Measurements from ENCODE around the gene ACMSD.

Gene ACMSD

GRCh38 chr2:134919341-134920210 lies 81.2 kb downstream of the ACMSD start:
- H3K4me3 ChIP-seq (ENCODE audit: low read length) = peak overlapping the region; percentile 98
- H3F3A ChIP-seq (ENCODE audit: insufficient read depth, low read length) = peaks cover 21% of the 10 kb centered on the region
- TF ChIP-seq CTCF (IDR thresholded peaks at IDR 0.05; ENCODE audit: low read length) = no peak
- TF ChIP-seq EZH2 (optimal IDR thresholded peaks at IDR 0.05; ENCODE audit: low read depth, low read length) = no peak
- no peak for TF ChIP-seq EZH2phosphoT487 (IDR thresholded peaks at IDR 0.05; ENCODE audit: low read length)
- H3K27ac ChIP-seq (ENCODE audit: low read length) = peak overlapping the region; percentile 95
- H2AFZ ChIP-seq (ENCODE audit: low read length) = peak overlapping the region; percentile 79
- H3K4me1 ChIP-seq (ENCODE audit: low read length) = peaks cover 16% of the 10 kb centered on the region
- DNase-seq = peak; percentile 34
- H3K9me2 ChIP-seq (replicated peaks; ENCODE audit: insufficient read depth, low read length) = no peaks in the 10 kb centered on the region
- H3K27me3 ChIP-seq (replicated peaks; ENCODE audit: insufficient read depth, low read length) = no peaks in the 10 kb centered on the region
- H3K9me3 ChIP-seq (replicated peaks; ENCODE audit: insufficient read depth, low read length) = no peaks in the 10 kb centered on the region
- H3K79me2 ChIP-seq (ENCODE audit: low read length) = peaks cover 67% of the 10 kb centered on the region
- peaks cover 28% of the 10 kb centered on the region for H4K20me1 ChIP-seq (ENCODE audit: insufficient read depth, low read length)
- H3K36me3 ChIP-seq (replicated peaks; ENCODE audit: insufficient read depth, low read length) = no peaks in the 10 kb centered on the region; the same call in 1 of the 2 replicates
- peak overlapping the region; percentile 44 for H3K4me2 ChIP-seq (ENCODE audit: low read depth, low read length)
- peak overlapping the region; percentile 98 for H3K9ac ChIP-seq (ENCODE audit: low read length)

DNA sequence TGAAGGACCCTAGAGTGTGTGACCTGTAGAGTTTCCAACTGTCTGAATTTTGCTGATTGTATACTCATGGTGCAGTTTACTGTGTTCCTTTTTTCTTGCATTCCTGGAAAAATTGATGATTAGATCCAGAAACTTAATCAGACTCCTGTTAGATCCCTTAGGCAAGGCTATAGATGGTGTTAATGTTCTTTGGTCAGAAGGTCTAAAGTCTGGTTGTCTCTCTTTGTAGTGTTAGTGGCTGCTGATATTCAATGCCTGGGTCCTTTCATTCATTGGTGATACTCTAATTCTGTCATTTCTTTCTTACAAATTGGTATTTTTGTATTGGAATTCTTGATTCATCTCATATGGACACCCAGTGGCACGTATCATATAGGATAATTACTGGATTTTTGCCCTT lies 86.5 kb downstream of the ACMSD start:
- H3K9me3 ChIP-seq (replicated peaks; ENCODE audit: insufficient read depth, low read length) = no peaks in the 10 kb centered on the region
- no peak overlapping the region for H3K4me2 ChIP-seq (ENCODE audit: low read depth, low read length)
- no peaks in the 10 kb centered on the region for H3K9me2 ChIP-seq (replicated peaks; ENCODE audit: insufficient read depth, low read length)
- no peaks in the 10 kb centered on the region for H3F3A ChIP-seq (ENCODE audit: insufficient read depth, low read length)
- H3K36me3 ChIP-seq (replicated peaks; ENCODE audit: insufficient read depth, low read length) = no peaks in the 10 kb centered on the region; the same call in 1 of the 2 replicates
- no peak for DNase-seq
- no peaks in the 10 kb centered on the region for H3K27me3 ChIP-seq (replicated peaks; ENCODE audit: insufficient read depth, low read length)
- TF ChIP-seq EZH2 (optimal IDR thresholded peaks at IDR 0.05; ENCODE audit: low read depth, low read length) (no peak), EZH2phosphoT487 (IDR thresholded peaks at IDR 0.05; ENCODE audit: low read length) (no peak), CTCF (IDR thresholded peaks at IDR 0.05; ENCODE audit: low read length) (no peak)
- no peak overlapping the region for H2AFZ ChIP-seq (ENCODE audit: low read length)
- peaks cover 73% of the 10 kb centered on the region for H4K20me1 ChIP-seq (ENCODE audit: insufficient read depth, low read length)
- peaks cover 13% of the 10 kb centered on the region for H3K4me1 ChIP-seq (ENCODE audit: low read length)
- H3K9ac ChIP-seq (ENCODE audit: low read length) = no peak overlapping the region
- peaks cover 100% of the 10 kb centered on the region for H3K79me2 ChIP-seq (ENCODE audit: low read length)
- H3K27ac ChIP-seq (ENCODE audit: low read length) = no peak overlapping the region
- H3K4me3 ChIP-seq (ENCODE audit: low read length) = no peak overlapping the region

DNA sequence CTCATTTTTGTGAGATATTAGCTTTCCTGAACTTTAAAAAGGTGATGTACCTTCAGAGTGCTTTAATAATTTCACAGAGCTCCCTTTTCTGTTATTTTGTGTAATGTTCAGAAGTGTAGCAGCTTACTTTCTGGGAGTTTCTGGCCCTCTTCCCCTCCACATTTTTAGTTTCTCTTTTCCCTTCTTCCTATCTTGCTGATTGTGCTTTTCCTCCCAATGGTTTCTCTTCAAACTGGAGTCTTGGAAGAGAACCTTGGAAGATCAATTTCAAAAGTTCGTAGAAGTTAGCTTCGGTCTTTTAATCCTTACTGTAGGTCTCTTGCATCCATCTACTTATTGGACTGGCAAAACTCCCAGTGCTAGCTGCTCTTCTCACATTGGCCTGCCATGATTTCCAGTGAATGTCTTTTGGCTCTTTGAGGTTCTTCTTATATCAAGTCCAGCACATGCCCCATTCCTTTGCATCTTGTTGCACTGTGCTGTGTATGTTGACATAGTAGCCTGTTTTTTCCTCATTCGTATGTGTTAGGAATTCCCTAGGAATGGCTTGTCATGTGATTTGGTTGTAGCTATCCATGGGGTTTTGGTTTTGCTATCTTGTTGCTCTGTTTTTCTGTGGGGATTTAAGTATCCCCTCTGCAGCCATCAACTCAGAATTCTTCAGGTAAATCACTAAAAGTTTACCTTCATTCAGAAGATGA lies 88.0 kb downstream of the ACMSD start:
- TF ChIP-seq EZH2 (optimal IDR thresholded peaks at IDR 0.05; ENCODE audit: low read depth, low read length) = no peak
- TF ChIP-seq CTCF (IDR thresholded peaks at IDR 0.05; ENCODE audit: low read length) = no peak
- no peak for TF ChIP-seq EZH2phosphoT487 (IDR thresholded peaks at IDR 0.05; ENCODE audit: low read length)
- Histone ChIP-seq H3K9me3 (replicated peaks; ENCODE audit: insufficient read depth, low read length) (no peaks in the 10 kb centered on the region), H2AFZ (ENCODE audit: low read length) (no peak overlapping the region), H3K27me3 (replicated peaks; ENCODE audit: insufficient read depth, low read length) (no peaks in the 10 kb centered on the region), H3K79me2 (ENCODE audit: low read length) (peaks cover 100% of the 10 kb centered on the region), H3K36me3 (replicated peaks; ENCODE audit: insufficient read depth, low read length) (no peaks in the 10 kb centered on the region; the same call in 1 of the 2 replicates), H3K9me2 (replicated peaks; ENCODE audit: insufficient read depth, low read length) (no peaks in the 10 kb centered on the region), H3K27ac (ENCODE audit: low read length) (no peak overlapping the region), H3F3A (ENCODE audit: insufficient read depth, low read length) (no peaks in the 10 kb centered on the region), H3K4me1 (ENCODE audit: low read length) (peaks cover 4% of the 10 kb centered on the region; the same call in 1 of the 2 replicates), H3K9ac (ENCODE audit: low read length) (no peak overlapping the region), H3K4me3 (ENCODE audit: low read length) (no peak overlapping the region), H3K4me2 (ENCODE audit: low read depth, low read length) (no peak overlapping the region), H4K20me1 (ENCODE audit: insufficient read depth, low read length) (peaks cover 74% of the 10 kb centered on the region)
- no peak for DNase-seq
